ENCODE results near the gene PAK4.

- TF ChIP-seq CTCF (IDR thresholded peaks at IDR 0.05 in 2 of 3, conservative IDR thresholded peaks at IDR 0.05 in 1 of 3; ENCODE audit: borderline replicate concordance in 1 of 3, insufficient read depth in 1 of 3, low read depth in 2 of 3, low read length in 2 of 3) (no peak), CBX3 (IDR thresholded peaks at IDR 0.05; ENCODE audit: low read depth) (no peak), POLR2AphosphoS5 (IDR thresholded peaks at IDR 0.05; ENCODE audit: low read depth, low read length) (no peak), EZH2 (IDR thresholded peaks at IDR 0.05) (no peak), RAD21 (IDR thresholded peaks at IDR 0.05; ENCODE audit: low read depth) (no peak), TCF7L2 (IDR thresholded peaks at IDR 0.05; ENCODE audit: borderline replicate concordance, extremely low read depth, insufficient read depth, insufficient read length) (no peak)
Measured at GRCh38 chr19:39097721-39098120, 27.9 kb upstream of the PAK4 start.
